ENCODE data around the gene DCP2. TPM values are rescaled to one million over a fixed set of nuclear protein-coding genes. Genes with fewer than 3 reads are reported as not detected.

Gene DCP2
- total RNA-seq, 1 experiment from 2014 or later: 176 TPM

DNA sequence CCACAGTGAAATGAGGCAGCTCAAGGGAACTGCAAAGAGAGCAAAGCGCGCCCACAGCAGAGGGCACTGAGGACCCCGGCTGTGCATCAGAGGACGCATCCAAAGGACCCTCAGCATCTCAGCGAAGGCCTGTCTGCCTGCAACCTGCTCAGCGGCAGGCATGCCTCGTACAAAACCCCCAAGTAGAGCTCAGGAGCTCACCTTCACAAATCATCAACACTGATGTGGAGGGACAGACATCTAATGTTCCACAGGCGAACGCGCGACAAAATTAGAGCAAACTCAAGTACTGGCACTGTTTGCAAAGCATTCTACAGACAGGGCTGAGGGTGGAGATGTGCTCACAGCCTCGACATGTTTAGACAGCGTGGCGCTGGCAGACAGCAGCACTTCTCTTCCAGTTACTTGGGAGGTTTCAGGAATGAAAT, 81.0 kb downstream of the DCP2 start:
- H2BK120ac ChIP-seq (ENCODE audit: low read depth, low read length, poor library complexity, severe bottlenecking): no peak overlapping the region
- H3K27me3 Mint-ChIP-seq (ENCODE audit: low read depth): no peaks in the 10 kb centered on the region
- no peak overlapping the region for H4K8ac ChIP-seq (replicated peaks; ENCODE audit: insufficient read length, low read depth, low read length)
- H2BK20ac ChIP-seq (ENCODE audit: low read depth, low read length, poor library complexity, severe bottlenecking): no peak overlapping the region
- H3K23ac ChIP-seq (ENCODE audit: insufficient read length, low read depth, low read length): no peak overlapping the region
- H3K79me1 ChIP-seq (ENCODE audit: insufficient read depth, low read depth, low read length, poor library complexity, severe bottlenecking): no peaks in the 10 kb centered on the region
- no peaks in the 10 kb centered on the region for H3K23me2 ChIP-seq (ENCODE audit: insufficient read length, low read depth, low read length, poor library complexity, severe bottlenecking)
- no peak overlapping the region for H2AK5ac ChIP-seq (ENCODE audit: insufficient read length, low read length)
- H4K20me1 ChIP-seq (ENCODE audit: control insufficient read depth, insufficient read depth, insufficient read length): no peaks in the 10 kb centered on the region
- peaks cover 0 to 4% (median 0%) of the 10 kb centered on the region in 3 experiments; a peak in 3 of 7 replicates for H3K36me3 Mint-ChIP-seq (ENCODE audit: insufficient read depth in 1 of 3, low read depth in 3 of 3)
- no peak overlapping the region for H3K27ac ChIP-seq (ENCODE audit: insufficient read length, low read depth, low read length)
- DNase-seq: peak; percentile 36
- H4K5ac ChIP-seq (ENCODE audit: insufficient read length, low read depth, low read length): no peak overlapping the region
- H2BK12ac ChIP-seq (ENCODE audit: insufficient read length, low read depth, low read length): no peak overlapping the region
- TF ChIP-seq, protein P1, sequence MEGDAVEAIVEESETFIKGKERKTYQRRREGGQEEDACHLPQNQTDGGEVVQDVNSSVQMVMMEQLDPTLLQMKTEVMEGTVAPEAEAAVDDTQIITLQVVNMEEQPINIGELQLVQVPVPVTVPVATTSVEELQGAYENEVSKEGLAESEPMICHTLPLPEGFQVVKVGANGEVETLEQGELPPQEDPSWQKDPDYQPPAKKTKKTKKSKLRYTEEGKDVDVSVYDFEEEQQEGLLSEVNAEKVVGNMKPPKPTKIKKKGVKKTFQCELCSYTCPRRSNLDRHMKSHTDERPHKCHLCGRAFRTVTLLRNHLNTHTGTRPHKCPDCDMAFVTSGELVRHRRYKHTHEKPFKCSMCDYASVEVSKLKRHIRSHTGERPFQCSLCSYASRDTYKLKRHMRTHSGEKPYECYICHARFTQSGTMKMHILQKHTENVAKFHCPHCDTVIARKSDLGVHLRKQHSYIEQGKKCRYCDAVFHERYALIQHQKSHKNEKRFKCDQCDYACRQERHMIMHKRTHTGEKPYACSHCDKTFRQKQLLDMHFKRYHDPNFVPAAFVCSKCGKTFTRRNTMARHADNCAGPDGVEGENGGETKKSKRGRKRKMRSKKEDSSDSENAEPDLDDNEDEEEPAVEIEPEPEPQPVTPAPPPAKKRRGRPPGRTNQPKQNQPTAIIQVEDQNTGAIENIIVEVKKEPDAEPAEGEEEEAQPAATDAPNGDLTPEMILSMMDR (conservative IDR thresholded peaks at IDR 0.05): peak; percentile 24; the same call in 1 of the 3 replicates
- no peaks in the 10 kb centered on the region for H3K27me3 ChIP-seq (ENCODE audit: insufficient read depth, low read length)
- H4K91ac ChIP-seq (ENCODE audit: insufficient read length, low read depth, low read length): no peak overlapping the region
- H3K4me3 Mint-ChIP-seq: no peak overlapping the region
- no CpG with 5 or more reads among the region's 14 CpGs for WGBS (ENCODE audit: extremely low coverage, insufficient read length, low lambda C conversion rate)
- no peaks in the 10 kb centered on the region; the same call in 1 of the 2 replicates for H3K4me1 ChIP-seq (ENCODE audit: insufficient read depth, low read length)
- H3K18ac ChIP-seq (ENCODE audit: insufficient read length, low read depth, low read length): no peak overlapping the region
- no peak overlapping the region for H3T11ph ChIP-seq (ENCODE audit: low read length)
- H3K9me3 ChIP-seq (ENCODE audit: control insufficient read depth, low read depth, low read length): no peaks in the 10 kb centered on the region
- H2AFZ ChIP-seq (ENCODE audit: low read length): no peak overlapping the region
- no peak overlapping the region for H3K4me2 ChIP-seq (ENCODE audit: insufficient read depth, insufficient read length, low read length)
- H3K4me1 Mint-ChIP-seq: peaks cover 13 to 20% of the 10 kb centered on the region in 2 experiments
- H2BK5ac ChIP-seq (ENCODE audit: insufficient read length, low read length): no peak overlapping the region
- H3K79me2 ChIP-seq (ENCODE audit: insufficient read depth, low read length): no peaks in the 10 kb centered on the region
- H2BK15ac ChIP-seq (ENCODE audit: low read depth, low read length): no peak overlapping the region
- no peak overlapping the region for H3K56ac ChIP-seq (ENCODE audit: insufficient read length, low read depth, low read length)
- no peak overlapping the region for H3K9ac ChIP-seq (ENCODE audit: extremely low read depth, insufficient read length, low read length)
- H3K4ac ChIP-seq (ENCODE audit: low read depth, low read length): no peak overlapping the region
- no peaks in the 10 kb centered on the region for H3K9me3 Mint-ChIP-seq
- H3K27ac Mint-ChIP-seq: peak overlapping the region in 1 of 3 experiments; percentile 49; a peak in 1 of 7 replicates
- H3K14ac ChIP-seq (ENCODE audit: insufficient read depth, low read length): no peak overlapping the region

All from H9 (cell line).